Stimulated activated effector memory CD8-positive, alpha-beta T cell treated with anti-CD3 and anti-CD28 coated beads, Interleukin-12 subunit alpha, Interleukin-12 subunit beta, amount 100 ng/mL, for 72 hours (primary cell): ENCODE measurements around the gene PLEKHA7.

Source experiments
- ATAC-seq: fragments of 150-1000 bp; cut with Tn5 transposase; 2 replicates; pipeline ENCODE4 v1.10.0; 2021
- DNase-seq, 2 donors: peaks; one replicate each; pipeline ENCODE4 v3.0.0; 2021 to 2022; ENCODE audit warnings: low spot score in 2 of 2
- H3K27ac Mint-ChIP-seq: one replicate; pipeline ENCODE4 v1.8.0; 2022; ENCODE audit warnings: mild to moderate bottlenecking, mixed read lengths
- H3K36me3 Mint-ChIP-seq: one replicate; pipeline ENCODE4 v1.8.0; 2022; ENCODE audit warnings: mild to moderate bottlenecking, mixed read lengths
- H3K4me1 Mint-ChIP-seq: one replicate; pipeline ENCODE4 v1.8.0; 2022; ENCODE audit warnings: mixed read lengths
- H3K4me3 Mint-ChIP-seq: one replicate; pipeline ENCODE4 v1.8.0; 2022; ENCODE audit warnings: mild to moderate bottlenecking, mixed read lengths
- H3K9me3 Mint-ChIP-seq: one replicate; pipeline ENCODE4 v1.8.0; 2022; ENCODE audit warnings: mixed read lengths

The PLEKHA7 gene

GRCh38 chr11:16792426-16792825, 221.8 kb downstream of the PLEKHA7 start:
- peaks cover 64% of the 10 kb centered on the region for H3K4me1 Mint-ChIP-seq
- DNase-seq, result no peak
- no peak for ATAC-seq
- peak overlapping the region; percentile 82 for H3K27ac Mint-ChIP-seq
- H3K36me3 Mint-ChIP-seq, result no peaks in the 10 kb centered on the region
- no peaks in the 10 kb centered on the region for H3K9me3 Mint-ChIP-seq
- peak overlapping the region; percentile 14 for H3K4me3 Mint-ChIP-seq

GRCh38 chr11:16791191-16791961, 222.8 kb downstream of the PLEKHA7 start:
- peak overlapping the region; percentile 82 for H3K27ac Mint-ChIP-seq
- H3K4me1 Mint-ChIP-seq, result peaks cover 59% of the 10 kb centered on the region
- H3K36me3 Mint-ChIP-seq, result no peaks in the 10 kb centered on the region
- H3K9me3 Mint-ChIP-seq, result no peaks in the 10 kb centered on the region
- DNase-seq, result no peak
- peak overlapping the region; percentile 31 for H3K4me3 Mint-ChIP-seq
- ATAC-seq, result peak; percentile 58

GRCh38 chr11:16790486-16791190, 223.6 kb downstream of the PLEKHA7 start:
- Mint-ChIP-seq H3K4me1 (peaks cover 59% of the 10 kb centered on the region), H3K4me3 (peak overlapping the region; percentile 31), H3K36me3 (no peaks in the 10 kb centered on the region), H3K9me3 (no peaks in the 10 kb centered on the region), H3K27ac (peak overlapping the region; percentile 82)
- ATAC-seq (no peak), DNase-seq (no peak)

GRCh38 chr11:16789560-16790485, 224.4 kb downstream of the PLEKHA7 start:
- Mint-ChIP-seq H3K4me1 (peaks cover 52% of the 10 kb centered on the region), H3K9me3 (no peaks in the 10 kb centered on the region), H3K27ac (no peak overlapping the region), H3K4me3 (no peak overlapping the region), H3K36me3 (no peaks in the 10 kb centered on the region)
- ATAC-seq, result no peak
- no peak for DNase-seq

GRCh38 chr11:16789063-16789420, 225.2 kb downstream of the PLEKHA7 start:
- no peak overlapping the region for H3K27ac Mint-ChIP-seq
- H3K4me3 Mint-ChIP-seq, result no peak overlapping the region
- no peaks in the 10 kb centered on the region for H3K36me3 Mint-ChIP-seq
- peaks cover 44% of the 10 kb centered on the region for H3K4me1 Mint-ChIP-seq
- no peak for DNase-seq
- ATAC-seq, result no peak
- no peaks in the 10 kb centered on the region for H3K9me3 Mint-ChIP-seq

GRCh38 chr11:16788141-16789062, 225.8 kb downstream of the PLEKHA7 start:
- Mint-ChIP-seq H3K36me3 (no peaks in the 10 kb centered on the region), H3K4me1 (peaks cover 38% of the 10 kb centered on the region), H3K9me3 (no peaks in the 10 kb centered on the region), H3K4me3 (no peak overlapping the region), H3K27ac (no peak overlapping the region)
- DNase-seq (peak; percentile 58 to 74), ATAC-seq (peak; percentile 69)

- H3K9me3 Mint-ChIP-seq, result no peaks in the 10 kb centered on the region
- H3K27ac Mint-ChIP-seq, result peak overlapping the region; percentile 2
- H3K4me3 Mint-ChIP-seq, result no peak overlapping the region
- H3K36me3 Mint-ChIP-seq, result no peaks in the 10 kb centered on the region
- DNase-seq (no peak), ATAC-seq (no peak)
- H3K4me1 Mint-ChIP-seq, result peaks cover 30% of the 10 kb centered on the region
Measured at GRCh38 chr11:16787035-16787742, 227.0 kb downstream of the PLEKHA7 start.

- DNase-seq (no peak), ATAC-seq (no peak)
- H3K27ac Mint-ChIP-seq, result no peak overlapping the region
- peaks cover 20% of the 10 kb centered on the region for H3K4me1 Mint-ChIP-seq
- no peaks in the 10 kb centered on the region for H3K36me3 Mint-ChIP-seq
- H3K9me3 Mint-ChIP-seq, result no peaks in the 10 kb centered on the region
- no peak overlapping the region for H3K4me3 Mint-ChIP-seq
Measured at GRCh38 chr11:16786131-16786530, 228.1 kb downstream of the PLEKHA7 start.

- peak; percentile 37 to 74 for DNase-seq
- H3K4me1 Mint-ChIP-seq, result peaks cover 17% of the 10 kb centered on the region
- no peak overlapping the region for H3K27ac Mint-ChIP-seq
- ATAC-seq, result peak; percentile 74
- H3K9me3 Mint-ChIP-seq, result no peaks in the 10 kb centered on the region
- no peaks in the 10 kb centered on the region for H3K36me3 Mint-ChIP-seq
- no peak overlapping the region for H3K4me3 Mint-ChIP-seq
Measured at GRCh38 chr11:16785520-16786128, 228.6 kb downstream of the PLEKHA7 start.

- H3K4me3 Mint-ChIP-seq, result no peak overlapping the region
- H3K27ac Mint-ChIP-seq, result no peak overlapping the region
- H3K36me3 Mint-ChIP-seq, result no peaks in the 10 kb centered on the region
- H3K4me1 Mint-ChIP-seq, result peaks cover 17% of the 10 kb centered on the region
- ATAC-seq (no peak), DNase-seq (no peak)
- H3K9me3 Mint-ChIP-seq, result no peaks in the 10 kb centered on the region
Measured at GRCh38 chr11:16784666-16785065, 229.5 kb downstream of the PLEKHA7 start.

- Mint-ChIP-seq H3K36me3 (no peaks in the 10 kb centered on the region), H3K27ac (no peak overlapping the region), H3K4me1 (peaks cover 12% of the 10 kb centered on the region), H3K4me3 (no peak overlapping the region), H3K9me3 (no peaks in the 10 kb centered on the region)
- DNase-seq, result no peak
- no peak for ATAC-seq
Measured at GRCh38 chr11:16784097-16784496, 230.1 kb downstream of the PLEKHA7 start.

- no peak for DNase-seq
- no peaks in the 10 kb centered on the region for H3K36me3 Mint-ChIP-seq
- no peak overlapping the region for H3K4me3 Mint-ChIP-seq
- H3K4me1 Mint-ChIP-seq, result peaks cover 5% of the 10 kb centered on the region
- no peak for ATAC-seq
- H3K27ac Mint-ChIP-seq, result no peak overlapping the region
- no peaks in the 10 kb centered on the region for H3K9me3 Mint-ChIP-seq
Measured at GRCh38 chr11:16783321-16783801, 230.9 kb downstream of the PLEKHA7 start.

GRCh38 chr11:16781936-16782919, 232.0 kb downstream of the PLEKHA7 start:
- no peak overlapping the region for H3K27ac Mint-ChIP-seq
- no peak for DNase-seq
- no peak for ATAC-seq
- H3K4me3 Mint-ChIP-seq, result no peak overlapping the region
- no peaks in the 10 kb centered on the region for H3K9me3 Mint-ChIP-seq
- no peaks in the 10 kb centered on the region for H3K4me1 Mint-ChIP-seq
- no peaks in the 10 kb centered on the region for H3K36me3 Mint-ChIP-seq
